Epithelial cell of esophagus (primary cell): ENCODE results near the gene CEP57L1.

Experiments used
- DNase-seq: peaks from one replicate; pipeline ENCODE4 v3.0.0; 2010; ENCODE audit warnings: low read depth
- H3K4me3 ChIP-seq: 2 replicates; pipeline ENCODE4 v1.5.1; 2011; ENCODE audit warnings: mild to moderate bottlenecking, low read length, control low read depth
- CTCF ChIP-seq: IDR thresholded peaks from 2 replicates; pipeline ENCODE4 v1.5.1; 2011; ENCODE audit warnings: low read depth, mild to moderate bottlenecking, low read length, control low read depth, inconsistent platforms; ENCODE audit not compliant: insufficient read depth; ENCODE audit errors: missing control alignments

CEP57L1 gene

GRCh38 chr6:109073344-109074132 is 21.8 kb upstream of the CEP57L1 start:
- H3K4me3 ChIP-seq = no peak overlapping the region
- DNase-seq = peak; percentile 74
- peak; percentile 67 for TF ChIP-seq CTCF

DNA sequence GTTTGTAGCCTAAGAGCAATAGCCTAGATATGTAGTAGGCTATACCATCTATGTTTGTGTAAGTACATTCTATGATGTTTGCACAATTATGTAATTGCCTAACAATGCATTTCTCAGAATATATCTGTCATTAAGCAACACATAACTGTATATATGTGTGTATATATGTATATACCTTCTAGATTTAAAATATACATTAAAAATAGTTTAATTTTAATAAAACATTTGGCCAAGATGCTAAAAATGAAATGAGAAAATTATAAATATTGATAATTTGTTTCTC is 21.2 kb upstream of the CEP57L1 start:
- no peak for DNase-seq
- TF ChIP-seq CTCF = no peak

GRCh38 chr6:109075934-109076333 is 19.4 kb upstream of the CEP57L1 start:
- H3K4me3 ChIP-seq = no peak overlapping the region
- TF ChIP-seq CTCF = no peak
- DNase-seq = no peak

More for the DNA sequence above, 21.2 kb upstream of the CEP57L1 start:
- no peak overlapping the region for H3K4me3 ChIP-seq

GRCh38 chr6:109076377-109076776 is 18.9 kb upstream of the CEP57L1 start:
- peak; percentile 19 for DNase-seq
- TF ChIP-seq CTCF = no peak
- no peak overlapping the region for H3K4me3 ChIP-seq

DNA sequence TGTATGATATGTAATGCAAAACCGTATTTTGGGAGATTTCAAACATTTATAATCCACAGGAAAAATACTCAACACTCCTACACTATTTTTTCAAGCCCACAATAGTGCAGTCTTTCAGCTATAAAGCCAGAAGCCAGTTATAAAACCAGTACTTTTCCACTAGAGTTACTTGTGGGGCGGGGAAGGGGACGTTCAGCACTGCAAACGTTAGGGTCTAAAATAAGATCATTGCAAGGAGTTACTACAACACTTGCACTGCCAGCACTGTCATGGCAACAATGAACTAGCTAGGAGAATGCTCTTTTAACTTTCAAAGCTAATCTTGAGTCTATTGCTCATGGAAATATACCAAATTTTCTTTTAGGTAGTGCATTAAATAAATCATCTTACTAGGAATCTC is 15.3 kb upstream of the CEP57L1 start:
- no peak for DNase-seq
- no peak overlapping the region for H3K4me3 ChIP-seq
- no peak for TF ChIP-seq CTCF

DNA sequence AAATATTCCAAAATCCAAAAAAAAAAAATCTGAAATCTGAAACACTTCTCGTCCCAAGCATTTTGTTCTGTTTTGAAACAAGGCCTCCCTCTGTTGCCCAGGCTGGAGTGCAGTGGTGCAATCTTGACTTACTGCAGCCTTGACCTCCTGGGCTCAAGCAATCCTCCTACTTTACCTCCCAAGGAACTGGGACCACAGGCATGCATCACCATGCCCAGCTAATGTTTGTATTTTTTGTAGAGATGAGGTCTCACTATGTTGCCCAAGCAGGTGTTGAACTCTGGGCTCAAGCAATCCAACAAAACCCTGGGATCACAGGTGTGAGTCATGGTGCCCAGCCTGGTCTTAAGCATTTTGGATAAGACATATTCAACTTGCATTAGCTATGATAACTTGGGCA is 14.3 kb upstream of the CEP57L1 start:
- no peak for TF ChIP-seq CTCF

More for the DNA sequence above, 14.3 kb upstream of the CEP57L1 start:
- peak; percentile 19 for DNase-seq
- H3K4me3 ChIP-seq = no peak overlapping the region
